Thymus (tissue), 11 donors: ENCODE results near the gene CCDC51. TPM values are rescaled to one million over a fixed set of nuclear protein-coding genes. Genes with fewer than 3 reads are reported as not detected.

ENCODE experiments used
- DNase-seq, 9 donors: peaks; one replicate each; pipeline ENCODE4 v3.0.0-alpha.2; 2013; ENCODE audit warnings: low spot score in 9 of 9, low read depth in 6 of 9, missing footprints in 1 of 9
- H3K27ac ChIP-seq, 2 donors: one replicate each; pipeline ENCODE4 v1.5.1; 2013; ENCODE audit warnings: control low read depth in 1 of 2, low read depth in 1 of 2, low read length in 1 of 2, mild to moderate bottlenecking in 1 of 2, moderate library complexity in 1 of 2
- H3K27me3 ChIP-seq, 2 donors: one replicate each; pipeline ENCODE4 v1.5.1; 2013; ENCODE audit warnings: low read length in 1 of 2; ENCODE audit not compliant: control insufficient read depth in 2 of 2, insufficient read depth in 1 of 2
- H3K36me3 ChIP-seq, 2 donors: one replicate each; pipeline ENCODE4 v1.5.1; 2013; ENCODE audit warnings: low read length in 1 of 2, mild to moderate bottlenecking in 1 of 2, moderate library complexity in 1 of 2; ENCODE audit not compliant: control insufficient read depth in 2 of 2, insufficient read depth in 2 of 2
- H3K4me1 ChIP-seq, 2 donors: one replicate each; pipeline ENCODE4 v1.5.1; 2013; ENCODE audit warnings: low read length in 2 of 2; ENCODE audit not compliant: control insufficient read depth in 2 of 2, insufficient read depth in 2 of 2
- H3K4me3 ChIP-seq, 2 donors: one replicate each; pipeline ENCODE4 v1.5.1; 2013; ENCODE audit warnings: low read length in 2 of 2, control low read depth in 1 of 2, mild to moderate bottlenecking in 1 of 2
- H3K9me3 ChIP-seq, 2 donors: one replicate each; pipeline ENCODE4 v1.5.1; 2013; ENCODE audit warnings: low read length in 1 of 2, mild to moderate bottlenecking in 1 of 2; ENCODE audit not compliant: control insufficient read depth in 2 of 2, insufficient read depth in 1 of 2
- WGBS: extraction: QIAGEN DNeasy Blood & Tissue Kit; methylation state at CpG from one replicate; pipeline ENCODE4 v1.1.7; 2013; 5-methylcytosine and 5-hydroxymethylcytosine counted together
- polyA plus RNA-seq: library from polyadenylated mRNA; stranded (reverse); fragments of 200-250 nt; gene quantifications from one replicate; pipeline ENCODE4 v1.2.3, GENCODE V29; 2013
- total RNA-seq: library from RNA; stranded (reverse); fragments of 120-200 nt; gene quantifications from one replicate; pipeline ENCODE4 v1.2.4, GENCODE V29; 2013
- donor health status: healthy.

The CCDC51 gene
- total and polyA plus RNA-seq, 2 donors = 14.1 to 17.8 TPM

- 90% methylated on average over 3 of the region's 3 CpGs for WGBS
- no peak for DNase-seq
- no peaks in the 10 kb centered on the region for H3K4me1 ChIP-seq
- no peak overlapping the region for H3K4me3 ChIP-seq
- H3K36me3 ChIP-seq = no peaks in the 10 kb centered on the region
- H3K27ac ChIP-seq = no peak overlapping the region
- H3K9me3 ChIP-seq = no peaks in the 10 kb centered on the region
- H3K27me3 ChIP-seq = peaks cover 0 to 6% of the 10 kb centered on the region in 2 donors
Observed at GRCh38 chr3:48395714-48396113, 44.2 kb downstream of the CCDC51 start.

- Histone ChIP-seq H3K27ac (no peak overlapping the region), H3K4me1 (no peaks in the 10 kb centered on the region), H3K9me3 (no peaks in the 10 kb centered on the region), H3K4me3 (no peak overlapping the region), H3K27me3 (peaks cover 0 to 6% of the 10 kb centered on the region in 2 donors), H3K36me3 (no peaks in the 10 kb centered on the region)
- no peak for DNase-seq
- WGBS = 96% methylated on average over 2 of the region's 2 CpGs
Observed at GRCh38 chr3:48394391-48394790, 45.5 kb downstream of the CCDC51 start.

- 93% methylated on average over 2 of the region's 2 CpGs for WGBS
- no peak overlapping the region for H3K27ac ChIP-seq
- H3K36me3 ChIP-seq = no peaks in the 10 kb centered on the region
Observed at GRCh38 chr3:48388966-48389365, 51.0 kb downstream of the CCDC51 start.

GRCh38 chr3:48387634-48388033 lies 52.3 kb downstream of the CCDC51 start:
- no peak for DNase-seq
- no peak overlapping the region for H3K27ac ChIP-seq
- H3K36me3 ChIP-seq = no peaks in the 10 kb centered on the region

More at GRCh38 chr3:48388966-48389365, 51.0 kb downstream of the CCDC51 start:
- no peaks in the 10 kb centered on the region for H3K9me3 ChIP-seq
- H3K27me3 ChIP-seq = no peaks in the 10 kb centered on the region
- H3K4me1 ChIP-seq = no peaks in the 10 kb centered on the region
- no peak overlapping the region for H3K4me3 ChIP-seq
- no peak for DNase-seq

More at GRCh38 chr3:48387634-48388033, 52.3 kb downstream of the CCDC51 start:
- Histone ChIP-seq H3K9me3 (no peaks in the 10 kb centered on the region), H3K27me3 (no peaks in the 10 kb centered on the region), H3K4me1 (no peaks in the 10 kb centered on the region), H3K4me3 (no peak overlapping the region)

Other genes starting within 250 kb of the CCDC51 start
- 7.8 TPM for gene CAMP, start 216.6 kb downstream of the CCDC51 start, total RNA-seq
- 2.9 TPM for gene CAMP, start 216.6 kb downstream of the CCDC51 start, polyA plus RNA-seq
- gene ZNF589, start 199.0 kb downstream of the CCDC51 start, total RNA-seq = 11.2 TPM
- gene ZNF589, start 199.0 kb downstream of the CCDC51 start, polyA plus RNA-seq = 13.7 TPM
- 14.5 TPM for gene NME6, start 138.8 kb downstream of the CCDC51 start, total RNA-seq
- 12.9 TPM for gene NME6, start 138.8 kb downstream of the CCDC51 start, polyA plus RNA-seq
- not detected for gene SPINK8, start 106.5 kb downstream of the CCDC51 start, total RNA-seq
- gene SPINK8, start 106.5 kb downstream of the CCDC51 start, polyA plus RNA-seq = 0.14 TPM
- 0.05 TPM for gene FBXW12, start 67.9 kb downstream of the CCDC51 start, total RNA-seq
- gene FBXW12, start 67.9 kb downstream of the CCDC51 start, polyA plus RNA-seq = 0.07 TPM
- 7.7 TPM for gene PLXNB1, start 10.0 kb downstream of the CCDC51 start, total RNA-seq
- gene PLXNB1, start 10.0 kb downstream of the CCDC51 start, polyA plus RNA-seq = 112 TPM
- gene TMA7, start 138 bp upstream of the CCDC51 start, total RNA-seq = 660 TPM
- gene TMA7, start 138 bp upstream of the CCDC51 start, polyA plus RNA-seq = 735 TPM
- gene ATRIP, start 6.6 kb upstream of the CCDC51 start, total RNA-seq = 6.2 TPM
- gene ATRIP, start 6.6 kb upstream of the CCDC51 start, polyA plus RNA-seq = 8.4 TPM
- gene SHISA5, start 64.1 kb upstream of the CCDC51 start, total RNA-seq = 115 TPM
- 104 TPM for gene SHISA5, start 64.1 kb upstream of the CCDC51 start, polyA plus RNA-seq
- gene PFKFB4, start 116.7 kb upstream of the CCDC51 start, total RNA-seq = 6.1 TPM
- 3.5 TPM for gene PFKFB4, start 116.7 kb upstream of the CCDC51 start, polyA plus RNA-seq
- 0.09 TPM for gene UCN2, start 123.7 kb upstream of the CCDC51 start, total RNA-seq
- gene UCN2, start 123.7 kb upstream of the CCDC51 start, polyA plus RNA-seq = 4.7 TPM
- gene COL7A1, start 155.2 kb upstream of the CCDC51 start, total RNA-seq = 4.4 TPM
- 273 TPM for gene COL7A1, start 155.2 kb upstream of the CCDC51 start, polyA plus RNA-seq
- 159 TPM for gene UQCRC1, start 169.5 kb upstream of the CCDC51 start, total RNA-seq
- 108 TPM for gene UQCRC1, start 169.5 kb upstream of the CCDC51 start, polyA plus RNA-seq
- gene TMEM89, start 181.7 kb upstream of the CCDC51 start, total RNA-seq = not detected
- 0.23 TPM for gene TMEM89, start 181.7 kb upstream of the CCDC51 start, polyA plus RNA-seq
- 8.9 TPM for gene SLC26A6, start 195.3 kb upstream of the CCDC51 start, total RNA-seq
- 24.7 TPM for gene SLC26A6, start 195.3 kb upstream of the CCDC51 start, polyA plus RNA-seq
- gene CELSR3, start 222.8 kb upstream of the CCDC51 start, total RNA-seq = 0.38 TPM
- 1.4 TPM for gene CELSR3, start 222.8 kb upstream of the CCDC51 start, polyA plus RNA-seq
- gene NCKIPSD, start 245.8 kb upstream of the CCDC51 start, total RNA-seq = 8.8 TPM
- gene NCKIPSD, start 245.8 kb upstream of the CCDC51 start, polyA plus RNA-seq = 7.0 TPM